Activated B cell treated with CpG ODN at 0.5 μM for 24 hours (primary cell): ENCODE data around the gene SND1. TPM values are rescaled to one million over a fixed set of nuclear protein-coding genes. Genes with fewer than 3 reads are reported as not detected.

Experiments
- ATAC-seq: fragments of 200-7000 bp; cut with Tn5 transposase; one replicate; pipeline ENCODE4 v1.10.0; 2021; ENCODE audit warnings: low read depth, mild to moderate bottlenecking, moderate library complexity
- CTCF ChIA-PET: fragments of 350-600 bp; sonication (Branson Sonifier 250); formaldehyde crosslinking; loops from one replicate; lab custom pipeline; 2021; ENCODE audit warnings: antibody characterized with exemption; lab: Charles Lee
- POLR2A ChIA-PET: fragments of 350-600 bp; sonication (Branson Sonifier 250); formaldehyde crosslinking; loops from one replicate; lab custom pipeline; 2021; ENCODE audit warnings: antibody characterized with exemption; lab: Charles Lee
- DNase-seq: peaks from one replicate; pipeline ENCODE4 v3.0.0; 2022
- H3K27ac Mint-ChIP-seq: one replicate; pipeline ENCODE4 v1.8.0; 2020; ENCODE audit warnings: mixed read lengths
- H3K27me3 Mint-ChIP-seq: one replicate; pipeline ENCODE4 v1.8.0; 2021; ENCODE audit warnings: mixed read lengths
- H3K36me3 Mint-ChIP-seq: one replicate; pipeline ENCODE4 v1.8.0; 2021; ENCODE audit warnings: low read depth, mixed read lengths
- H3K4me1 Mint-ChIP-seq: one replicate; pipeline ENCODE4 v1.8.0; 2021; ENCODE audit warnings: mixed read lengths
- H3K4me3 Mint-ChIP-seq: one replicate; pipeline ENCODE4 v1.8.0; 2020; ENCODE audit warnings: mild to moderate bottlenecking, mixed read lengths
- H3K9me3 Mint-ChIP-seq: one replicate; pipeline ENCODE4 v1.8.0; 2020; ENCODE audit warnings: mixed read lengths
- CTCF ChIP-seq: fragments of 200-600 bp; IDR thresholded peaks from one replicate; pipeline ENCODE4 v1.8.0; 2022; ENCODE audit warnings: antibody characterized with exemption, mild to moderate bottlenecking
- intact Hi-C: fragments of 100-400 bp; cut with micrococcal nuclease; formaldehyde crosslinking; loops from one replicate; pipeline ENCODE4 v1.15.1; 2024
- total RNA-seq: library from RNA; stranded (reverse); gene quantifications from 2 replicates; pipeline ENCODE4 v1.2.3, GENCODE V29; 2022

The SND1 gene
- total RNA-seq, 1 donor from 2014 or later = 215 TPM

- ChIA-PET CTCF (no interaction called here), POLR2A (no interaction called here)
- H3K36me3 Mint-ChIP-seq = peaks cover 22% of the 10 kb centered on the region
- no peaks in the 10 kb centered on the region for H3K9me3 Mint-ChIP-seq
- ATAC-seq (no peak), DNase-seq (no peak)
- TF ChIP-seq CTCF = no peak
- no peak overlapping the region for H3K27ac Mint-ChIP-seq
- H3K4me1 Mint-ChIP-seq = peaks cover 12% of the 10 kb centered on the region
- no peaks in the 10 kb centered on the region for H3K27me3 Mint-ChIP-seq
- intact Hi-C loops = no loop called here
- no peak overlapping the region for H3K4me3 Mint-ChIP-seq
Observed at GRCh38 chr7:128052404-128052803, 400.4 kb downstream of the SND1 start.

- intact Hi-C loops = no loop called here
- H3K27ac Mint-ChIP-seq = no peak overlapping the region
- ChIA-PET POLR2A (no interaction called here), CTCF (no interaction called here)
- H3K4me1 Mint-ChIP-seq = peaks cover 12% of the 10 kb centered on the region
- no peak for TF ChIP-seq CTCF
- DNase-seq (no peak), ATAC-seq (no peak)
- H3K9me3 Mint-ChIP-seq = no peaks in the 10 kb centered on the region
- H3K27me3 Mint-ChIP-seq = no peaks in the 10 kb centered on the region
- H3K36me3 Mint-ChIP-seq = peaks cover 25% of the 10 kb centered on the region
- H3K4me3 Mint-ChIP-seq = no peak overlapping the region
Observed at GRCh38 chr7:128053023-128053422, 401.0 kb downstream of the SND1 start.

GRCh38 chr7:128053991-128054390 lies 402.0 kb downstream of the SND1 start:
- Mint-ChIP-seq H3K27me3 (no peaks in the 10 kb centered on the region), H3K27ac (no peak overlapping the region), H3K4me1 (peaks cover 19% of the 10 kb centered on the region), H3K4me3 (no peak overlapping the region), H3K36me3 (peaks cover 27% of the 10 kb centered on the region), H3K9me3 (no peaks in the 10 kb centered on the region)
- intact Hi-C loops = no loop called here
- ChIA-PET POLR2A (no interaction called here), CTCF (no interaction called here)
- ATAC-seq (no peak), DNase-seq (no peak)
- TF ChIP-seq CTCF = no peak

- POLR2A ChIA-PET = no interaction called here
- H3K27me3 Mint-ChIP-seq = no peaks in the 10 kb centered on the region
- DNase-seq (no peak), ATAC-seq (no peak)
- H3K36me3 Mint-ChIP-seq = peaks cover 25% of the 10 kb centered on the region
- H3K9me3 Mint-ChIP-seq = no peaks in the 10 kb centered on the region
- no peak for TF ChIP-seq CTCF
- H3K27ac Mint-ChIP-seq = no peak overlapping the region
- H3K4me3 Mint-ChIP-seq = no peak overlapping the region
- intact Hi-C loops = no loop called here
- peaks cover 21% of the 10 kb centered on the region for H3K4me1 Mint-ChIP-seq
- CTCF ChIA-PET = no interaction called here
Observed at GRCh38 chr7:128054511-128054910, 402.5 kb downstream of the SND1 start.

GRCh38 chr7:128055637-128056036 lies 403.6 kb downstream of the SND1 start:
- ChIA-PET POLR2A (no interaction called here), CTCF (no interaction called here)
- no peak for ATAC-seq
- Mint-ChIP-seq H3K27me3 (no peaks in the 10 kb centered on the region), H3K4me3 (no peak overlapping the region), H3K4me1 (peaks cover 21% of the 10 kb centered on the region), H3K27ac (no peak overlapping the region), H3K36me3 (peaks cover 25% of the 10 kb centered on the region), H3K9me3 (no peaks in the 10 kb centered on the region)
- DNase-seq = no peak
- intact Hi-C loops = no loop called here
- TF ChIP-seq CTCF = no peak
